B cell (primary cell): ENCODE measurements around the gene TMEM203. TPM values are rescaled to one million over a fixed set of nuclear protein-coding genes. Genes with fewer than 3 reads are reported as not detected.

ENCODE experiments used
- ATAC-seq: fragments of 200-7000 bp; cut with Tn5 transposase; one replicate; pipeline ENCODE4 v1.10.0; 2021; ENCODE audit warnings: low read depth, mild to moderate bottlenecking, moderate number of reproducible peaks, moderate library complexity
- CTCF ChIA-PET: fragments of 350-600 bp; sonication (Branson Sonifier 250); formaldehyde crosslinking; loops from one replicate; lab custom pipeline; 2021; ENCODE audit warnings: antibody characterized with exemption, inconsistent platforms; lab: Charles Lee
- POLR2A ChIA-PET: fragments of 350-600 bp; sonication (Branson Sonifier 250); formaldehyde crosslinking; loops from one replicate; lab custom pipeline; 2021; ENCODE audit warnings: antibody characterized with exemption; lab: Charles Lee
- DNase-seq: peaks from one replicate; pipeline ENCODE4 v3.0.0; 2013
- H2AFZ ChIP-seq: 2 replicates; pipeline ENCODE4 v1.6.1; 2012; ENCODE audit warnings: mild to moderate bottlenecking, low read depth, low read length; ENCODE audit not compliant: insufficient read depth, poor library complexity, severe bottlenecking
- H3K27ac ChIP-seq, 2 donors: 1 replicate in 1 of 2; 2 replicates in 1 of 2; pipeline ENCODE4 v1.5.1; 2012 to 2013; ENCODE audit warnings: low read length in 2 of 2, mild to moderate bottlenecking in 2 of 2, moderate library complexity in 1 of 2
- H3K27me3 ChIP-seq, 4 experiments: fragments of 200-600 bp in 1 of 4; sonication (generic) in 1 of 4; replicated peaks in 1 of 4; 1 replicate in 2 of 4; 2 replicates in 2 of 4; pipeline versions ENCODE4 v1.6.1 to v1.7.0; 2013 to 2016; ENCODE audit warnings: low read length in 3 of 4, mild to moderate bottlenecking in 2 of 4, mixed read lengths in 1 of 4, moderate library complexity in 1 of 4; ENCODE audit not compliant: insufficient read depth in 4 of 4, control insufficient read depth in 3 of 4; ENCODE audit errors: control extremely low read depth in 1 of 4
- H3K36me3 ChIP-seq, 2 experiments: replicated peaks in 1 of 2; 1 replicate in 1 of 2; 2 replicates in 1 of 2; pipeline versions ENCODE4 v1.6.1 to v1.7.1; 2013; ENCODE audit warnings: low read length in 1 of 2; ENCODE audit not compliant: insufficient read depth in 2 of 2, control insufficient read depth in 1 of 2; ENCODE audit errors: control extremely low read depth in 1 of 2, extremely low read depth in 1 of 2
- H3K4me1 ChIP-seq, 2 donors: fragments of 200-600 bp in 1 of 2; sonication (generic) in 1 of 2; 1 replicate in 1 of 2; 2 replicates in 1 of 2; pipeline versions ENCODE4 v1.5.1 to v1.6.1; 2013 to 2017; ENCODE audit warnings: low read length in 2 of 2; ENCODE audit not compliant: control insufficient read depth in 2 of 2, insufficient read depth in 2 of 2
- H3K4me2 ChIP-seq: replicated peaks from 2 replicates; pipeline ENCODE3; 2012; ENCODE audit warnings: mild to moderate bottlenecking, low read depth, low read length; ENCODE audit not compliant: poor library complexity, severe bottlenecking
- H3K4me3 ChIP-seq, 5 experiments: fragments of 200-600 bp in 1 of 5; sonication (generic) in 1 of 5; 1 replicate in 3 of 5; 2 replicates in 2 of 5; pipeline versions ENCODE4 v1.5.1 to v1.7.0; 2011 to 2016; ENCODE audit warnings: low read length in 4 of 5, mild to moderate bottlenecking in 4 of 5, low read depth in 2 of 5, control low read depth in 1 of 5, moderate library complexity in 1 of 5; ENCODE audit not compliant: insufficient read depth in 1 of 5; ENCODE audit errors: control extremely low read depth in 1 of 5, extremely low read depth in 1 of 5
- H3K79me2 ChIP-seq: fragments of 200-600 bp; sonication (generic); one replicate; pipeline ENCODE4 v1.6.0; 2016; ENCODE audit warnings: low read length; ENCODE audit not compliant: control insufficient read depth, insufficient read depth
- H3K9ac ChIP-seq: fragments of 200-600 bp; sonication (generic); 2 replicates; pipeline ENCODE4 v1.6.1; 2017; ENCODE audit warnings: mild to moderate bottlenecking, low read length, moderate library complexity
- H3K9me3 ChIP-seq, 3 donors: one replicate each; pipeline versions ENCODE4 v1.6.1 to v1.7.1; 2013; ENCODE audit warnings: low read length in 2 of 3; ENCODE audit not compliant: control insufficient read depth in 2 of 3, insufficient read depth in 1 of 3; ENCODE audit errors: control extremely low read depth in 1 of 3
- H4K20me1 ChIP-seq: 2 replicates; pipeline ENCODE4 v1.6.0; 2012; ENCODE audit warnings: mild to moderate bottlenecking, low read length; ENCODE audit not compliant: insufficient read depth, control insufficient read depth, poor library complexity, severe bottlenecking
- H3K27ac Mint-ChIP-seq: one replicate; pipeline ENCODE4 v1.8.0; 2021; ENCODE audit warnings: mixed read lengths
- H3K27me3 Mint-ChIP-seq: one replicate; pipeline ENCODE4 v1.8.0; 2021; ENCODE audit warnings: mixed read lengths
- H3K4me1 Mint-ChIP-seq: one replicate; pipeline ENCODE4 v1.8.0; 2021; ENCODE audit warnings: mixed read lengths
- H3K4me3 Mint-ChIP-seq: one replicate; pipeline ENCODE4 v1.8.0; 2021; ENCODE audit warnings: mixed read lengths
- H3K9me3 Mint-ChIP-seq: one replicate; pipeline ENCODE4 v1.8.0; 2022; ENCODE audit warnings: mixed read lengths; ENCODE audit not compliant: insufficient read depth
- EZH2 ChIP-seq: IDR thresholded peaks from 2 replicates; pipeline ENCODE4 v1.6.1; 2012; ENCODE audit warnings: borderline replicate concordance, low read depth, mild to moderate bottlenecking, moderate library complexity, low read length; ENCODE audit not compliant: insufficient read depth, poor library complexity, severe bottlenecking
- WGBS: methylation state at CpG from one replicate; pipeline ENCODE4 v1.1.5; 2013; ENCODE audit warnings: missing lambda C conversion rate; ENCODE audit not compliant: insufficient coverage; 5-methylcytosine and 5-hydroxymethylcytosine counted together
- intact Hi-C: fragments of 100-400 bp; cut with micrococcal nuclease; formaldehyde crosslinking; loops from one replicate; pipeline ENCODE4 v1.10.0; 2022
- polyA plus RNA-seq: library from polyadenylated mRNA; depleted of rRNA; stranded (reverse); fragments of >200 nt; gene quantifications from 2 replicates; pipeline ENCODE4 v1.2.3, GENCODE V29; 2012
- small RNA-seq: library from RNA; depleted of rRNA; stranded (forward); fragments of <200 nt; gene quantifications from one replicate; pipeline ENCODE3, GENCODE V24; 2012; ENCODE audit warnings: low replicate concordance, low read depth; ENCODE audit not compliant: insufficient read length
- total RNA-seq, 2 donors: library from RNA; stranded (reverse); fragments of 120-200 nt in 1 of 2; gene quantifications; 1 replicate in 1 of 2; 2 replicates in 1 of 2; pipeline versions ENCODE4 v1.2.3 to v1.2.4, GENCODE V29; 2013 to 2022
- TF ChIP-seq, protein P1 (sequence below): fragments of 200-600 bp; IDR thresholded peaks from one replicate; pipeline ENCODE4 v1.8.0; 2022; ENCODE audit warnings: antibody characterized with exemption, mild to moderate bottlenecking

TMEM203 gene
- total and polyA plus RNA-seq, 2 donors (not counting 1 experiment from before 2014, with no cell fraction given), result 20.6 to 35.7 TPM

DNA sequence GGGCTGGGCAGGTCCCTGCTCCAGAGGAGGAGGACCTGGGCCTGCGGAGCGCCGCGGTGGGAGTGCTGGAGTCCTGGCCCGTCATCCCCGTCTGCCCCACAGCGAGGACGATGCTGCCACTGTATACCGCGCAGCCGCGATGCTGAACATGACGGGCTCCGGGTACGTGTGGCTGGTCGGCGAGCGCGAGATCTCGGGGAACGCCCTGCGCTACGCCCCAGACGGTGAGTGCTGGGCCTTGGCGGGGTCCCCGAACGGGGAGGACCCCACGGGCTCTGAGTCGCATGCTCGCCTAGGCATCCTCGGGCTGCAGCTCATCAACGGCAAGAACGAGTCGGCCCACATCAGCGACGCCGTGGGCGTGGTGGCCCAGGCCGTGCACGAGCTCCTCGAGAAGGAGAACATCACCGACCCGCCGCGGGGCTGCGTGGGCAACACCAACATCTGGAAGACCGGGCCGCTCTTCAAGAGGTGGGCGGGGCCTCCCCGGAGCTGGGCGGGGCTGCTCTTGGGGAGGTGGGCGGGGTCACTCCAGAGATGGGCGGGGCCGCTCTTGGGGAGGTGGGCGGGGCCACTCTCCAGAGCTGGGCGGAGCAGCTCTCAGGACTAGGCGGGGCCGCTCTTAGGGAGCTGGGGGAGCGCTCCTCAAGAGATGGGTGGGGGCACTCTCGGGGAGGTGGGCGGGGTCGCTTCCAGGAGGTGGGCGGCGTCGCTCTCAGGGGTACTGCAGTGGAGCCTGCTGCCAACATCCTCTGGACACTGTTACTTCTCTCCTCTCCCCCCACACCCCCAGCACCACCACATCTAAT, 48.7 kb downstream of the TMEM203 start:
- Mint-ChIP-seq H3K9me3 (no peaks in the 10 kb centered on the region), H3K4me1 (peaks cover 26% of the 10 kb centered on the region), H3K4me3 (peak overlapping the region; percentile 74), H3K27ac (no peak overlapping the region), H3K27me3 (peaks cover 36% of the 10 kb centered on the region)
- H3K27ac ChIP-seq, result no peak overlapping the region
- peak overlapping the region; percentile 82 for H3K4me2 ChIP-seq
- peaks cover 0 to 34% (median 0%) of the 10 kb centered on the region in 3 donors for H3K9me3 ChIP-seq
- TF ChIP-seq EZH2, result no peak
- TF ChIP-seq, protein P1, sequence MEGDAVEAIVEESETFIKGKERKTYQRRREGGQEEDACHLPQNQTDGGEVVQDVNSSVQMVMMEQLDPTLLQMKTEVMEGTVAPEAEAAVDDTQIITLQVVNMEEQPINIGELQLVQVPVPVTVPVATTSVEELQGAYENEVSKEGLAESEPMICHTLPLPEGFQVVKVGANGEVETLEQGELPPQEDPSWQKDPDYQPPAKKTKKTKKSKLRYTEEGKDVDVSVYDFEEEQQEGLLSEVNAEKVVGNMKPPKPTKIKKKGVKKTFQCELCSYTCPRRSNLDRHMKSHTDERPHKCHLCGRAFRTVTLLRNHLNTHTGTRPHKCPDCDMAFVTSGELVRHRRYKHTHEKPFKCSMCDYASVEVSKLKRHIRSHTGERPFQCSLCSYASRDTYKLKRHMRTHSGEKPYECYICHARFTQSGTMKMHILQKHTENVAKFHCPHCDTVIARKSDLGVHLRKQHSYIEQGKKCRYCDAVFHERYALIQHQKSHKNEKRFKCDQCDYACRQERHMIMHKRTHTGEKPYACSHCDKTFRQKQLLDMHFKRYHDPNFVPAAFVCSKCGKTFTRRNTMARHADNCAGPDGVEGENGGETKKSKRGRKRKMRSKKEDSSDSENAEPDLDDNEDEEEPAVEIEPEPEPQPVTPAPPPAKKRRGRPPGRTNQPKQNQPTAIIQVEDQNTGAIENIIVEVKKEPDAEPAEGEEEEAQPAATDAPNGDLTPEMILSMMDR, result no peak
- H4K20me1 ChIP-seq, result no peaks in the 10 kb centered on the region
- POLR2A ChIA-PET, result interaction anchor here (0.6 to 0.8 kb wide), 3 partner anchors 26 to 505 kb away, joined by 3 to 4 read pairs (median 3); no protein-coding TSS in a partner anchor
- 8% methylated on average over 62 of the region's 65 CpGs for WGBS
- peaks cover 0 to 59% (median 18%) of the 10 kb centered on the region in 4 experiments for H3K27me3 ChIP-seq
- intact Hi-C loops, result loop anchor here (5.0 kb wide), 1 partner anchor 34 kb away; no protein-coding TSS in a partner anchor
- peak overlapping the region; percentile 42 for H2AFZ ChIP-seq
- peak overlapping the region in 3 of 5 experiments; percentile 33 to 51 (median 39) for H3K4me3 ChIP-seq
- CTCF ChIA-PET, result no interaction called here
- no peaks in the 10 kb centered on the region for H3K79me2 ChIP-seq
- ATAC-seq (peak; percentile 79), DNase-seq (peak; percentile 76)
- H3K4me1 ChIP-seq, result peaks cover 19 to 28% of the 10 kb centered on the region in 2 donors
- no peaks in the 10 kb centered on the region for H3K36me3 ChIP-seq
- H3K9ac ChIP-seq, result peak overlapping the region; percentile 43

Small RNAs within 50 kb of the gene (small RNA-seq; reads per million reads assigned to genes)
- not detected for gene MIR3621

Other genes with a start within 250 kb of the TMEM203 start
Only the 30 nearest of the 31 such genes appear.
- gene PTGDS, start 228.1 kb downstream of the TMEM203 start, total RNA-seq, result not detected in 2 replicates
- gene PTGDS, start 228.1 kb downstream of the TMEM203 start, polyA plus RNA-seq, result 0.13 and 0.25 TPM in 2 replicates
- not detected in 2 replicates for gene LCNL1, start 222.7 kb downstream of the TMEM203 start, total RNA-seq
- gene LCNL1, start 222.7 kb downstream of the TMEM203 start, polyA plus RNA-seq, result 0.06 TPM in 1 of 2 replicates, not detected in the other
- 73.0 and 74.8 TPM in 2 replicates for gene PAXX, start 213.2 kb downstream of the TMEM203 start, total RNA-seq
- gene PAXX, start 213.2 kb downstream of the TMEM203 start, polyA plus RNA-seq, result 126 and 167 TPM in 2 replicates
- gene CLIC3, start 209.1 kb downstream of the TMEM203 start, total RNA-seq, result 1.1 TPM in 2 replicates
- 1.9 and 2.1 TPM in 2 replicates for gene CLIC3, start 209.1 kb downstream of the TMEM203 start, polyA plus RNA-seq
- 29.1 and 30.7 TPM in 2 replicates for gene ABCA2, start 177.4 kb downstream of the TMEM203 start, total RNA-seq
- gene ABCA2, start 177.4 kb downstream of the TMEM203 start, polyA plus RNA-seq, result 61.1 and 63.1 TPM in 2 replicates
- 7.0 and 8.2 TPM in 2 replicates for gene FUT7, start 173.6 kb downstream of the TMEM203 start, total RNA-seq
- 2.6 and 7.3 TPM in 2 replicates for gene FUT7, start 173.6 kb downstream of the TMEM203 start, polyA plus RNA-seq
- 0.17 and 0.39 TPM in 2 replicates for gene NPDC1, start 159.5 kb downstream of the TMEM203 start, total RNA-seq
- gene NPDC1, start 159.5 kb downstream of the TMEM203 start, polyA plus RNA-seq, result 0.19 and 3.0 TPM in 2 replicates
- not detected in 2 replicates for gene ENTPD2, start 151.6 kb downstream of the TMEM203 start, total RNA-seq
- gene ENTPD2, start 151.6 kb downstream of the TMEM203 start, polyA plus RNA-seq, result not detected in 2 replicates
- gene SAPCD2, start 135.1 kb downstream of the TMEM203 start, total RNA-seq, result 0.39 and 0.73 TPM in 2 replicates
- gene SAPCD2, start 135.1 kb downstream of the TMEM203 start, polyA plus RNA-seq, result 0.45 and 0.69 TPM in 2 replicates
- gene UAP1L1, start 128.1 kb downstream of the TMEM203 start, total RNA-seq, result 47.6 and 55.8 TPM in 2 replicates
- gene UAP1L1, start 128.1 kb downstream of the TMEM203 start, polyA plus RNA-seq, result 29.1 and 38.1 TPM in 2 replicates
- 68.4 and 80.9 TPM in 2 replicates for gene MAN1B1, start 118.7 kb downstream of the TMEM203 start, total RNA-seq
- gene MAN1B1, start 118.7 kb downstream of the TMEM203 start, polyA plus RNA-seq, result 47.0 and 53.1 TPM in 2 replicates
- 324 and 335 TPM in 2 replicates for gene DPP7, start 90.9 kb downstream of the TMEM203 start, total RNA-seq
- gene DPP7, start 90.9 kb downstream of the TMEM203 start, polyA plus RNA-seq, result 506 and 546 TPM in 2 replicates
- gene GRIN1, start 66.5 kb downstream of the TMEM203 start, total RNA-seq, result not detected in 2 replicates
- 0.04 TPM in 1 of 2 replicates, not detected in the other for gene GRIN1, start 66.5 kb downstream of the TMEM203 start, polyA plus RNA-seq
- not detected in 2 replicates for gene LRRC26, start 35.6 kb downstream of the TMEM203 start, total RNA-seq
- gene LRRC26, start 35.6 kb downstream of the TMEM203 start, polyA plus RNA-seq, result not detected in 2 replicates
- not detected in 2 replicates for gene TMEM210, start 33.6 kb downstream of the TMEM203 start, total RNA-seq
- not detected in 2 replicates for gene TMEM210, start 33.6 kb downstream of the TMEM203 start, polyA plus RNA-seq
- gene ANAPC2, start 17.1 kb downstream of the TMEM203 start, total RNA-seq, result 121 and 129 TPM in 2 replicates
- 127 and 138 TPM in 2 replicates for gene ANAPC2, start 17.1 kb downstream of the TMEM203 start, polyA plus RNA-seq
- 52.9 and 53.6 TPM in 2 replicates for gene SSNA1, start 17.0 kb downstream of the TMEM203 start, total RNA-seq
- 99.0 and 129 TPM in 2 replicates for gene SSNA1, start 17.0 kb downstream of the TMEM203 start, polyA plus RNA-seq
- gene TPRN, start 4.9 kb downstream of the TMEM203 start, total RNA-seq, result 16.3 and 19.3 TPM in 2 replicates
- 5.7 and 6.4 TPM in 2 replicates for gene TPRN, start 4.9 kb downstream of the TMEM203 start, polyA plus RNA-seq
- gene NDOR1, start 52 bp upstream of the TMEM203 start, total RNA-seq, result 37.3 and 40.9 TPM in 2 replicates
- 36.4 and 37.6 TPM in 2 replicates for gene NDOR1, start 52 bp upstream of the TMEM203 start, polyA plus RNA-seq
- gene RNF208, start 16.6 kb upstream of the TMEM203 start, total RNA-seq, result 1.1 and 1.4 TPM in 2 replicates
- 0.97 and 1.1 TPM in 2 replicates for gene RNF208, start 16.6 kb upstream of the TMEM203 start, polyA plus RNA-seq
- gene CYSRT1, start 19.5 kb upstream of the TMEM203 start, total RNA-seq, result 0.22 and 0.32 TPM in 2 replicates
- 0.51 and 0.68 TPM in 2 replicates for gene CYSRT1, start 19.5 kb upstream of the TMEM203 start, polyA plus RNA-seq
- not detected in 2 replicates for gene RNF224, start 21.9 kb upstream of the TMEM203 start, total RNA-seq
- gene RNF224, start 21.9 kb upstream of the TMEM203 start, polyA plus RNA-seq, result not detected in 2 replicates
- not detected in 2 replicates for gene SLC34A3, start 25.3 kb upstream of the TMEM203 start, total RNA-seq
- not detected in 2 replicates for gene SLC34A3, start 25.3 kb upstream of the TMEM203 start, polyA plus RNA-seq
- 110 and 111 TPM in 2 replicates for gene TUBB4B, start 35.6 kb upstream of the TMEM203 start, total RNA-seq
- 245 and 261 TPM in 2 replicates for gene TUBB4B, start 35.6 kb upstream of the TMEM203 start, polyA plus RNA-seq
- gene STPG3, start 45.6 kb upstream of the TMEM203 start, total RNA-seq, result not detected in 2 replicates
- not detected in 2 replicates for gene STPG3, start 45.6 kb upstream of the TMEM203 start, polyA plus RNA-seq
- 55.8 and 56.9 TPM in 2 replicates for gene NELFB, start 49.7 kb upstream of the TMEM203 start, total RNA-seq
- 47.1 and 53.7 TPM in 2 replicates for gene NELFB, start 49.7 kb upstream of the TMEM203 start, polyA plus RNA-seq
- gene TOR4A, start 72.1 kb upstream of the TMEM203 start, total RNA-seq, result 12.7 and 15.3 TPM in 2 replicates
- gene TOR4A, start 72.1 kb upstream of the TMEM203 start, polyA plus RNA-seq, result 6.0 and 8.3 TPM in 2 replicates
- 11.4 and 11.5 TPM in 2 replicates for gene NRARP, start 96.6 kb upstream of the TMEM203 start, total RNA-seq
- gene NRARP, start 96.6 kb upstream of the TMEM203 start, polyA plus RNA-seq, result 4.3 and 5.7 TPM in 2 replicates
- gene EXD3, start 217.5 kb upstream of the TMEM203 start, total RNA-seq, result 23.7 and 25.1 TPM in 2 replicates
- 21.3 and 22.5 TPM in 2 replicates for gene EXD3, start 217.5 kb upstream of the TMEM203 start, polyA plus RNA-seq
- 5.7 and 8.4 TPM in 2 replicates for gene NOXA1, start 217.7 kb upstream of the TMEM203 start, total RNA-seq
- 5.1 and 7.7 TPM in 2 replicates for gene NOXA1, start 217.7 kb upstream of the TMEM203 start, polyA plus RNA-seq